Stimulated activated CD4-positive, alpha-beta T cell treated with anti-CD3 and anti-CD28 coated beads, Interleukin-12 subunit alpha, Interleukin-12 subunit beta, amount 100 ng/mL, for 24 hours (primary cell): Measurements from ENCODE around the gene CEP290.
"Not testable (repeated sequence)": the region's sequence is repeated elsewhere in the genome, so short reads cannot be mapped to it uniquely, and the experiment has no call there.

Source experiments
- DNase-seq, 2 experiments: peaks; one replicate each; pipeline ENCODE4 v3.0.0-alpha.2; 2020; ENCODE audit warnings: low read depth in 2 of 2

The CEP290 gene

GRCh38 chr12:88056571-88056970, 85.3 kb downstream of the CEP290 start:
- no peak for DNase-seq

DNA sequence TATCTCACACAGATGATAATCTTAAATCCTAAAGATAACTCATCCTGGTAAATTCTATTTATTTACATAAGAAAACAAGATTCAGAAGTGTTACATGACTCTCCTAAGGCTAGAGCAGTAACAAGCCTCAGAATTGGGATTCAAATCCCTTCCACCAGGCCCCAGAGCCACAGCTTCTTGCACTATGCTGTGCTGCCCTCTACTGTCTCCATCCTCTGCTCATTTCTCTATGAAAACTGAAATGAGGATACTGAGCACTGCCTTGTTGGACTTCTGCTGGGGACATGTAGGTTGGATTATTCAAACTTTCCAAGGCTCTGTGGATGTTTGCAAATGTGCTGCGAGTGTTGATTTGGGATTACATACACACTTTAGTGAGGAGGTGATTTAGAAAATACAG, 89.2 kb downstream of the CEP290 start:
- DNase-seq = no peak

DNA sequence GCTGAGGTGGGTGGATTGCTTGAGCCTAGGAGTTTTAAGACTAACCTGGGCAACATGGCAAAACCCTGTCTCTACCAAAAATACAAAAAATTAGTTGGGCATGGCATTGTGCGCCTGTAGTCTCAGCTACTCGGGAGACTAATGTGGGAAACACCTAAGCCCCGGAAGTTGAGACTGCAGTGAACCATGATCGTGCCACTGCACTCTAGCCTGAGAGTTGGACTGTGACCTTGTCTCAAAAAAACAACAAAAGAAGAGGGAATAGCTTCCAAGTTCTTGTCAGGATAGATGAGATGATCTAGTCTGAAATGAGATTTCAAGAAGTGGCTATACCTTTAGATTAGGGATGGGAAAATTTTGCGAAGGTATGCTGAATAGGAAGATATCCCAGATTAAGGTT, 97.9 kb downstream of the CEP290 start:
- DNase-seq = no peak

DNA sequence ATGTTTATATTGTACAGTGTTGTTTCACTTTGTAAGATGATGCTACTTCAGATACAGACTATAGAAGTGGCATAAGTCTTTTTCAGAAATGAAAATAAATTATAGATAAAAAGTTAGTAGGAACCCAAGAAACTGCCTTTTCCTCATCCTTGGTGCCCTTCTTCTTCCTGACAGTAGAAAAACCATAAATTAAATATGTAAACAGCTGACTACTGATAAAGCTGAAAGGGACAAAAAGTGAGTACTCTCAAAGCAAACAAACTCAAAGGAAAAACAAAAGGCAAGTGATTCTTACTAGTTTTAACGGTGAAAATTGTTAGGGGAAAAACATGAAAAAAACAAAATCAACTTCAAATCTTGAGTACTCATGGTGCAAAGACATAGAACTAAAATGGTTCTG, 104.1 kb downstream of the CEP290 start:
- DNase-seq = no peak

DNA sequence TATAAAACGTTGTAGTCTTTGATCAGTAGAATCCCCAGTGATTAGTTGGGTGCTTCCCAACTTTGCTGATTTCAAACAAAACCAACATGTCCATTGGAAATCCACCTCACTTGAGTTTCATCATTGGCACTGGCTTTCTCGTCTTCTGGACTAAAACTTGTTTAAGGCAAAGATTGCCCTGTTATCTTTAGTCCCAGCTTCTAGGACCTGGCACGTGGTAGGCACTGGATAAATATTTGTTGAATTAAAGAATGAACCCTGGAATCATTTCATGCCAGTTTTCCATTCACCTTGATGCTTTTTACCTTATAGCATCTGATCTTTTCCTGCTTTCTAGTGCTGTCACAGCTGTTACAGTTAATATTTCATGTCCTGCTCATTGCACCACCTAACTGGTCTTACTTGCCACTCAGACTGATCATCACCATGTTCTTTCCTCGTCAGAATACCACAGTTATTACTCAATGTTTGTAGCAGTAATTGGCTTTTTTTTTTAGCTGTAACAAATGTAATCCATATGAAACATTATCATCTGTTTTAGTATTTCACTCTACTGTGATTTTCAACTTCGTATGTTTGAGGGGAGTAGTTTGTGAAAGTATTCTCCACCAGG, 105.4 kb downstream of the CEP290 start:
- DNase-seq = no peak

DNA sequence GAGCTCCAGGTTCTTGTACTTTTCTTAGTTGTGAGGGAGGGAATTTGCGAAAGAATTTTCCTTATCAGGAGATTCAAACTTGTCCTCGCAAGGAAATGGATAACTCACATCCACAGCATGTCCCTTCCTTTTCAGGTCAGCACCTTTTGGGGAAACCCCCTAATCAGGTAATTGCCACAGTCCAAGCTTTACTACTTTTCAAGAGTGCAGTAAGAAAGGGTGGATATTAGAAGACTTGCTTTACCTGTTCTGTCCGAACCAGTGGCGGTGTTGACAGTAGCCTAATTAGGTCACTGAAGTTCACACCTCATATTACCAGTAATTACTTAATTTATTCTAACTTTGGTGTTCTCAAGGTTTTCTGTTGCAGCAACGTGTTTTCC, 106.0 kb downstream of the CEP290 start:
- DNase-seq = no peak

- peak; percentile 81 to 85 for DNase-seq
Observed at GRCh38 chr12:88035271-88035906, 106.5 kb downstream of the CEP290 start.

DNA sequence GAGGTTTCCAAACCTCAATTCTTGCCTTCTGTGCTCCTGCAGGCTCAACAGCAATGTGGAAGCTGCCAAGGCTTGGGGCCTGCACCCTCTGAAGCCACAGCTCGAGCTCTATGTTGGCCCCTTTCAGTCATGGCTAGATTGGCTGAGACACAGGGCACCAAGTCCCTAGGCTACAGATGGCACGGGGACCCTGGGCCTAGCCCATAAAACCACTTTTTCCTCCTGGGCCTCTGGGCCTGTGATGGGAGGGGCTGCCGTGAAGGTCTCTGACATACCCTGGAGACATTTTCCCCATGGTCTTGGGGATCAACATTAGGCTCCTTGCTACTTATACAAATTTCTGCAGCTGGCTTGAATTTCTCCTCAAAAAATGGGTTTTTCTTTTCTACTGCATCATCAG, 110.7 kb downstream of the CEP290 start:
- DNase-seq = not testable (repeated sequence)

DNA sequence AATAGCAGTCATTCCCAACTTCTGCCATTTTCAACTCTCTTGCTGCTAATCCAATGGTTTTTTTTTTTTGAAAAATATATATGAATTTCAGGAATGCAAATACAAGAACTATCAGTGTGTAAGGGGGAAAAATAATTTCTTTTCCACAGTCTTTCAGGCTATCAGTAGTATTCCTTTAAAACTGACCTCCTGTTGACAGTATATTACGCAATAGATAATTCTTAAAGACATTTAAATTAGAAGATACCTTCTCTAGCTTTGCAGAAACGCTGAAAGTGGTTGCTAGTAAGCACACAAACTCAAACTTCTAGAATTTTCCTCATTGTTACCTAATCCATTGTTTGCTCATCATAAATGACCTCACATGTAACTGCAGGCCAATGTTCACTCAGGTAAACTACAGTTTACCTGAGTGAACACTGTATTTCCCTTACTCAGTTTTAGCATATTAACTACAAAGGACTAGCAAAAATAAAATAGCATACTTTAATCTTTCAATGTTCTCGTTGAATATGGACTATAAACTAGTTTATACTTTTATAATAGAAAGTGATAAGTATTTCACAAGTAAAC, 112.7 kb downstream of the CEP290 start, which contains the start of gene C12orf50:
C12orf50 (minus strand) TSS at position 309 of the 573 bp plus-strand sequence. CDS start 2,439 bp downstream, outside the sequence.
- DNase-seq = no peak

DNA sequence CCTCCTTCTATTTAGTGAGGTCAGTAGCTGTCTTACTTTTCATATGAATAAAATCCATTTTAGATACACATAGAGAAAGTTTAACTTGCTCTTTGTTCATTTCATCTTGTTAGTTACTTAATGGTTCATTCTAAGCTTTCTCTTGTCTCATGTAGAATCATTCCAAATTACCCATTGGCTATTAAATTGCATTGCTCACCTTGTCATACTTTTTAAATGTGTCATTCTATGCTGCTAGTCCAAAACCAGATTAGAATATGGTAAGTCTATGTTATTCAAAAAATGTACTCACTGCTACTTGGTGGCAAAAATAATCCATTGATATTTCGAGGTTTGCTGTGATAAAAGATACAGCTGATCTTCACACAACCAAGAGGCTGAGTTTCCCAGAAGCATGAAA, 115.7 kb downstream of the CEP290 start:
- DNase-seq = no peak

DNA sequence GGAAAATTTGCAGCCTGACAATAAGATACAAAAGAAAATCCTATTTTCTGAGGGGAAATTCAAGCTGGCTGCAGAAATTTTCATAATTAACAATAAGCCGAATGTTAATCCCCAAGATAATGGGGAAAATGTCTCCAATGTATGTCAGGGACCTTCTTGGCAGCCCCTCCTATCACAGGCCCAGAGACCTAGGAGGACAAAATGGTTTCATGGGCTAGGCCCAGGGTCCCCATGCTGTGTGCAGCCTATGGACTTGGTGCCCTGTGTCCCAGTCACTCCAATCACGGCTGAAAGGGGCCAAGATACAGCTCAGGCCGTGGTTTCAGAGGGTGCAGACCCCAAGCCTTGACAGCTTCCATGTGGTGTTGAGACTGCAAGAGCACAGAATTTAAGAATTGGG, 123.9 kb downstream of the CEP290 start:
- DNase-seq = no peak

- no peak for DNase-seq
Observed at GRCh38 chr12:88015825-88016224, 126.1 kb downstream of the CEP290 start.

- no peak for DNase-seq
Observed at GRCh38 chr12:88011755-88012154, 130.1 kb downstream of the CEP290 start.

DNA sequence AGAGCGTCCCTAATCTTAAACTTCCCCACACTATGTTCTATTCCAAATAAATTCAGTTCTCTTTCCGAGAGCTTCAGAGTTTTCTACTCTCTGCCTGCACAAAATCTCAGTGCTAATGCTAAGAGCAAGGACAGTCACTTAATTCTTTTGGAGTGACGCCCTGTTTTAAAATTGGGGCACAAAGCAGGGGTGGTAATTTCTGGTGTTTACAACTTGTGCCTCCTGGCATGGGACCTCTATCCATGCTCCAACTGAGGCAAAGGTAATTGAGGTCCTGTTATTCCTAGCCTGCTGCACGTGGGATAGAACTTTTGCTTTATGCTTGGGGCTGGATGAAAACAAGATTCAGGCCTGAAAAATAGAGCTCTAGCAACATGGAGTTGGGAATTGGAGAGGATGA, 135.5 kb downstream of the CEP290 start:
- no peak for DNase-seq

DNA sequence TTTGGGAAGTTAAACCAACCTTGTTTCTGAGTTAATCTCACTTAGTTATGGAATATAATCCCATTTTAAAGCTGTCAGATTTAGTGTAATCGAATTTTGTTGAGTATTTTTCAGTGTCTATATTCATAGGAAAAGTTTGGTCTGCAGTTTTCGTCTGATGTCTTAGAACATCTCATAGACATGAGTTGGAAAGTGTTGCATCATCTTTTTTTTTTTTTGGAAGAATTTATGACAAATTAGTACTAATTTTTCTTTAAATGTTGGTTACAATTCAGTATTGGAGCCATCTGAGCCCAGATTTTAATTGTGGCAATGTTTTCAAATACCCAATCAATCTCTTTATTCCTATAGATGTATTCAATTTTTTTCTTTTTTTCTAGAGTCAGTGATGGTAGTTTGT, 140.6 kb downstream of the CEP290 start:
- DNase-seq = no peak
